Measurements from ENCODE around the gene LDB3. TPM values are rescaled to one million over a fixed set of nuclear protein-coding genes. Genes with fewer than 3 reads are reported as not detected.

The LDB3 gene
- total RNA-seq, 2 donors from 2014 or later: 0.14 to 0.16 TPM

GRCh38 chr10:86654411-86655172 lies 13.7 kb upstream of the LDB3 start, which contains the start of gene OPN4:
OPN4 (plus strand) TSS chr10:86654547; CDS start chr10:86654784, 237 bp downstream.
- DNase-seq (no peak), ATAC-seq (replicated peaks in 1 of 2) (no peak)
- Mint-ChIP-seq H3K27ac (no peak within 1 kb of the TSS), H3K4me1 (ENCODE audit: low read depth) (no peaks in the 10 kb centered on the region), H3K27me3 (ENCODE audit: low read depth) (no peaks in the 10 kb centered on the region), H3K4me3 (no peak within 1 kb of the TSS), H3K9me3 (no peaks in the 10 kb centered on the region), H3K36me3 (ENCODE audit: insufficient read depth in 2 of 2) (no peaks in the 10 kb centered on the region)

- no peak for ATAC-seq (replicated peaks in 1 of 2)
- no peak for DNase-seq
- Mint-ChIP-seq H3K27me3 (ENCODE audit: low read depth) (no peaks in the 10 kb centered on the region), H3K4me3 (no peak overlapping the region), H3K4me1 (ENCODE audit: low read depth) (no peaks in the 10 kb centered on the region), H3K27ac (no peak overlapping the region), H3K36me3 (ENCODE audit: insufficient read depth in 2 of 2) (no peaks in the 10 kb centered on the region), H3K9me3 (no peaks in the 10 kb centered on the region)
These were observed 13.2 kb upstream of the LDB3 start for GRCh38 chr10:86655173-86655540.

DNA sequence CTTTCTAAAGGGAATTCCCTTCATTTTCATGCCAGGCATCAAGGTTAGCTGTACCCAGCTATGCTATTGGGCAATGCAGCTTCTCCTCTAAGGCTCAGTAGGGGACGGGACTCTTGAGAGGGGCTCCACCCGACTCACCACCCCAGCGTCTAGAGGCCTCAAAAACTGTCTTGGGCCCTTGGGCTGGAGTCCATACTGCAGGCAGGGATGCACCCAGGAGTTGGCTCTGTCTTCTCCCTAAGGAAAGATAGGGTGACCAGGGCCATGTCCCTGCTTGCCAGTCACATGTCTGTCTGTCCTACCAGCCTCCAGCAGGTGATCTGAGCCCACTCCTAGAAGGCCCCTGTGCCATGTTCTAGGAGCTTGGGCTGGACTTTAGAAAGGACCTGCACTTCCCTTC lies 12.7 kb upstream of the LDB3 start:
- no peaks in the 10 kb centered on the region for H3K4me1 Mint-ChIP-seq (ENCODE audit: low read depth)
- DNase-seq (no peak), ATAC-seq (replicated peaks in 1 of 2) (no peak)
- no peaks in the 10 kb centered on the region for H3K9me3 Mint-ChIP-seq
- no peak overlapping the region for H3K27ac Mint-ChIP-seq
- H3K36me3 Mint-ChIP-seq (ENCODE audit: insufficient read depth in 2 of 2): no peaks in the 10 kb centered on the region
- no peaks in the 10 kb centered on the region for H3K27me3 Mint-ChIP-seq (ENCODE audit: low read depth)
- no peak overlapping the region for H3K4me3 Mint-ChIP-seq

DNA sequence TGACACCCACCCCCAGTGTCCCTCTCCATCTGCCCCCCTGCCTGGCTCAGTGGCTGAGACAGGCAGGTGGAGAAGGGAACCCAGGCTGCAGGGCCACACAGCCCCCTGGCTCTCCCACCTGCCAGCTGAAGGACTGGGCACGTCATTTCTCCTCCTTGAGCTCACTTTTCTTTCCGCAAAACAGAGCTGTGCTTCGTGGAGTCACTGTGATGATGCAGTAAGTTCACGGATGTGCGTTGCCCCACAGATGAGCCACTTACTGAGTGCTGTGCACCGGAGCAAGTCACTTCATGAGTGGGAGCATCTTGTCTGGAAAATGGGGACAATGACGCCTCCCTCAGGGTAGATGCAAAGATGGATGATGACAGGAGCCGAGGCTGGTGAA lies 11.3 kb upstream of the LDB3 start:
- H3K27ac Mint-ChIP-seq: no peak overlapping the region
- H3K36me3 Mint-ChIP-seq (ENCODE audit: insufficient read depth in 2 of 2): no peaks in the 10 kb centered on the region
- no peaks in the 10 kb centered on the region for H3K9me3 Mint-ChIP-seq

GRCh38 chr10:86657396-86658011 lies 10.8 kb upstream of the LDB3 start:
- Mint-ChIP-seq H3K36me3 (ENCODE audit: insufficient read depth in 2 of 2) (no peaks in the 10 kb centered on the region), H3K27ac (no peak overlapping the region), H3K9me3 (no peaks in the 10 kb centered on the region), H3K27me3 (ENCODE audit: low read depth) (no peaks in the 10 kb centered on the region), H3K4me1 (ENCODE audit: low read depth) (no peaks in the 10 kb centered on the region), H3K4me3 (no peak overlapping the region)
- no peak for DNase-seq
- ATAC-seq (replicated peaks in 1 of 2): no peak

More for the DNA sequence above, 11.3 kb upstream of the LDB3 start:
- no peak for DNase-seq
- no peak overlapping the region for H3K4me3 Mint-ChIP-seq
- ATAC-seq (replicated peaks in 1 of 2): no peak
- no peaks in the 10 kb centered on the region for H3K27me3 Mint-ChIP-seq (ENCODE audit: low read depth)
- H3K4me1 Mint-ChIP-seq (ENCODE audit: low read depth): no peaks in the 10 kb centered on the region

GRCh38 chr10:86658261-86658741 lies 10.0 kb upstream of the LDB3 start:
- ATAC-seq (replicated peaks in 1 of 2): no peak
- Mint-ChIP-seq H3K27me3 (ENCODE audit: low read depth) (no peaks in the 10 kb centered on the region), H3K4me1 (ENCODE audit: low read depth) (no peaks in the 10 kb centered on the region), H3K36me3 (ENCODE audit: insufficient read depth in 2 of 2) (no peaks in the 10 kb centered on the region), H3K4me3 (no peak overlapping the region), H3K9me3 (no peaks in the 10 kb centered on the region), H3K27ac (no peak overlapping the region)
- DNase-seq: no peak

DNA sequence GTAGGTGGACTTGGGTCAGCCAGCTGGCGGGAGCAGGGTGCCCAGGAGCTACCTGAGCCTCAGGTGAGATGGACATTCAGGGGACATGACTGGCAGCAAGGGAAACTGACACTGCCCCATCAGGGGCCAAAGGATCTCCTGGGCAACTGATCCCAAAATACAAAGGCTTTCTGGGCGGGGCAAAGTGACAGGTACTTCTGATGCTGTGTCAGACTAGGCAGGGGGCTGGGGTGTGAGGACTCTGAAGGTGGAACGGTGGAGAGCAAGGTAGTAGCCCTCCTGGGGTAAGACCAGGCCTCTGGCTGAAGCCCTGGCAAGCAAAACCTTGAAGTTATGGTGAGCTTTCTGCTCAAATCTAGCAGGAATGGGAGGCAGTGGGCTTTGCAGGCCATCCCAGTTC lies 9.6 kb upstream of the LDB3 start:
- no peaks in the 10 kb centered on the region for H3K36me3 Mint-ChIP-seq (ENCODE audit: insufficient read depth in 2 of 2)
- no peaks in the 10 kb centered on the region for H3K27me3 Mint-ChIP-seq (ENCODE audit: low read depth)
- DNase-seq (no peak), ATAC-seq (replicated peaks in 1 of 2) (no peak)
- H3K9me3 Mint-ChIP-seq: no peaks in the 10 kb centered on the region
- H3K27ac Mint-ChIP-seq: no peak overlapping the region
- H3K4me3 Mint-ChIP-seq: no peak overlapping the region
- no peaks in the 10 kb centered on the region for H3K4me1 Mint-ChIP-seq (ENCODE audit: low read depth)

- no peak for DNase-seq
- H3K4me3 Mint-ChIP-seq: no peak overlapping the region
- no peak for ATAC-seq (replicated peaks in 1 of 2)
- no peaks in the 10 kb centered on the region for H3K9me3 Mint-ChIP-seq
- H3K27me3 Mint-ChIP-seq (ENCODE audit: low read depth): no peaks in the 10 kb centered on the region
- no peak overlapping the region for H3K27ac Mint-ChIP-seq
- no peaks in the 10 kb centered on the region for H3K36me3 Mint-ChIP-seq (ENCODE audit: insufficient read depth in 2 of 2)
- no peaks in the 10 kb centered on the region for H3K4me1 Mint-ChIP-seq (ENCODE audit: low read depth)
These were observed 9.1 kb upstream of the LDB3 start for GRCh38 chr10:86659161-86659691.

GRCh38 chr10:86659721-86660453 lies 8.4 kb upstream of the LDB3 start:
- DNase-seq (no peak), ATAC-seq (replicated peaks in 1 of 2) (no peak)
- H3K4me3 Mint-ChIP-seq: no peak overlapping the region
- no peaks in the 10 kb centered on the region for H3K4me1 Mint-ChIP-seq (ENCODE audit: low read depth)
- no peaks in the 10 kb centered on the region for H3K27me3 Mint-ChIP-seq (ENCODE audit: low read depth)
- H3K27ac Mint-ChIP-seq: no peak overlapping the region
- no peaks in the 10 kb centered on the region for H3K9me3 Mint-ChIP-seq
- H3K36me3 Mint-ChIP-seq (ENCODE audit: insufficient read depth in 2 of 2): no peaks in the 10 kb centered on the region

- ATAC-seq (replicated peaks in 1 of 2) (no peak), DNase-seq (no peak)
- Mint-ChIP-seq H3K4me1 (ENCODE audit: low read depth) (no peaks in the 10 kb centered on the region), H3K27ac (no peak overlapping the region), H3K9me3 (no peaks in the 10 kb centered on the region), H3K4me3 (no peak overlapping the region), H3K36me3 (ENCODE audit: insufficient read depth in 2 of 2) (no peaks in the 10 kb centered on the region), H3K27me3 (ENCODE audit: low read depth) (no peaks in the 10 kb centered on the region)
These were observed 6.9 kb upstream of the LDB3 start for GRCh38 chr10:86661161-86662025.

DNA sequence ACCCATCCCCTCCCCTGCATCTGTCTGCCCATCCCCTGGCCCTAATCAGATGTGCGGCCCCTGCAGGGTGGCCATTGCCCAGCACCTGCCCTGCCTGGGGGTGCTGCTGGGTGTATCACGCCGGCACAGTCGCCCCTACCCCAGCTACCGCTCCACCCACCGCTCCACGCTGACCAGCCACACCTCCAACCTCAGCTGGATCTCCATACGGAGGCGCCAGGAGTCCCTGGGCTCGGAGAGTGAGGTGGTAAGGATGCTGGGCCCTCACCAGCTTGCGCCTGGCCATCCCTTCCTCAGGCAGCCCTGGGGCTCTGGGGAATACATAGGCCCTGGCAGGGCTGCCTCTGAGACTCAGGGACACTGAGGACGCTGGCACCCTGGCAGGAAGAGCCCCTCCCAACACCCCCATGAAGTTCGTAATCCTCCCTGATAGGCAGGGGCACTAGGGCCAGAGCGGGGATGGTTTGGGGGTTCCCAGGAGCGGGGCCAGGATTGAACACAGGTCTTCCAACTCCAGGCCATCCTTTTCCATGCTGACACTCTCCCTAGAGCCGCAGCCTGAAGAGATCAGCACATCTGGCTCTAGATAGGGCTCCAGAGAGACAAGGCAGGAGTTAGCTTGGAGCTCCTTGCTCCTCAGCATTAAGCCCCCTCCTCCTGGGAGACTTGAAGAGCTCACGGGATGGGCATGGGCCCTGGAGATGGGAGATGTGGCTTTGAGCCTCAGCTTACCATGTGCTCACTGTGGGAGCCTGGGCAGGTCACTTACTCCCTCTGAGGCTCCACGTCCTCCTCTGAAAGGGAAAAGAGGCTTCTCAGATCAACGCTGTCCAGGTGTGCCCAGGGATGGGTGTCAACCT lies 5.9 kb upstream of the LDB3 start:
- Mint-ChIP-seq H3K4me3 (no peak overlapping the region), H3K4me1 (ENCODE audit: low read depth) (no peaks in the 10 kb centered on the region), H3K27ac (no peak overlapping the region), H3K36me3 (ENCODE audit: insufficient read depth in 2 of 2) (no peaks in the 10 kb centered on the region), H3K9me3 (no peaks in the 10 kb centered on the region), H3K27me3 (ENCODE audit: low read depth) (no peaks in the 10 kb centered on the region)
- no peak for DNase-seq
- no peak for ATAC-seq (replicated peaks in 1 of 2)

DNA sequence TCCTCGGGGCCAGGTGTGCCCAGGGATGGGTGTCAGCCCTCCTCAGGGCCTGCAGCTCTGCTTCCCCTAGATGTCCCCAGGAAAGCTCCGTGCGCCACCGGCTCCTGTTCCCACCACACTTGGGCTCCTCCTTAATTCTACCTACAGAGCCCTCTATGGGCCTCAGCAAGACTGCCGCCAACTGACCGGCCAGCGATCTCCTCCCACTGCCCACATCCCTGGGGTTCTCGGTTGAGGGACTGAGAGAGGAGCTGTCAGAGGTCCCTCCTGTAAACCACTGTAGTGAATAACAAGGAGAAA lies 5.3 kb upstream of the LDB3 start:
- H3K27ac Mint-ChIP-seq: no peak overlapping the region
- no peaks in the 10 kb centered on the region for H3K36me3 Mint-ChIP-seq (ENCODE audit: insufficient read depth in 2 of 2)

More for the DNA sequence above, 5.3 kb upstream of the LDB3 start:
- no peak for ATAC-seq (replicated peaks in 1 of 2)
- Mint-ChIP-seq H3K9me3 (no peaks in the 10 kb centered on the region), H3K4me1 (ENCODE audit: low read depth) (no peaks in the 10 kb centered on the region), H3K27me3 (ENCODE audit: low read depth) (no peaks in the 10 kb centered on the region), H3K4me3 (no peak overlapping the region)
- no peak for DNase-seq

All from activated T-cell treated with anti-CD3 and anti-CD28 coated beads, Interleukin-2, amount 50 U/mL, for 72 hours (primary cell).